B cell (primary cell): ENCODE measurements around the gene DIPK1B. TPM values are rescaled to one million over a fixed set of nuclear protein-coding genes. Genes with fewer than 3 reads are reported as not detected.
A peak's percentile ranks its signal among the peaks of the same experiment; 100 is the strongest.

ENCODE experiments used
- ATAC-seq: fragments of 200-7000 bp; cut with Tn5 transposase; one replicate; pipeline ENCODE4 v1.10.0; 2021; ENCODE audit warnings: low read depth, mild to moderate bottlenecking, moderate number of reproducible peaks, moderate library complexity
- CTCF ChIA-PET: fragments of 350-600 bp; sonication (Branson Sonifier 250); formaldehyde crosslinking; loops from one replicate; lab custom pipeline; 2021; ENCODE audit warnings: antibody characterized with exemption, inconsistent platforms; lab: Charles Lee
- POLR2A ChIA-PET: fragments of 350-600 bp; sonication (Branson Sonifier 250); formaldehyde crosslinking; loops from one replicate; lab custom pipeline; 2021; ENCODE audit warnings: antibody characterized with exemption; lab: Charles Lee
- DNase-seq: peaks from one replicate; pipeline ENCODE4 v3.0.0; 2013
- H2AFZ ChIP-seq: 2 replicates; pipeline ENCODE4 v1.6.1; 2012; ENCODE audit warnings: mild to moderate bottlenecking, low read depth, low read length; ENCODE audit not compliant: insufficient read depth, poor library complexity, severe bottlenecking
- H3K27ac ChIP-seq, 2 donors: 1 replicate in 1 of 2; 2 replicates in 1 of 2; pipeline ENCODE4 v1.5.1; 2012 to 2013; ENCODE audit warnings: low read length in 2 of 2, mild to moderate bottlenecking in 2 of 2, moderate library complexity in 1 of 2
- H3K27me3 ChIP-seq, 4 experiments: fragments of 200-600 bp in 1 of 4; sonication (generic) in 1 of 4; replicated peaks in 1 of 4; 1 replicate in 2 of 4; 2 replicates in 2 of 4; pipeline versions ENCODE4 v1.6.1 to v1.7.0; 2013 to 2016; ENCODE audit warnings: low read length in 3 of 4, mild to moderate bottlenecking in 2 of 4, mixed read lengths in 1 of 4, moderate library complexity in 1 of 4; ENCODE audit not compliant: insufficient read depth in 4 of 4, control insufficient read depth in 3 of 4; ENCODE audit errors: control extremely low read depth in 1 of 4
- H3K36me3 ChIP-seq, 2 experiments: replicated peaks in 1 of 2; 1 replicate in 1 of 2; 2 replicates in 1 of 2; pipeline versions ENCODE4 v1.6.1 to v1.7.1; 2013; ENCODE audit warnings: low read length in 1 of 2; ENCODE audit not compliant: insufficient read depth in 2 of 2, control insufficient read depth in 1 of 2; ENCODE audit errors: control extremely low read depth in 1 of 2, extremely low read depth in 1 of 2
- H3K4me1 ChIP-seq, 2 donors: fragments of 200-600 bp in 1 of 2; sonication (generic) in 1 of 2; 1 replicate in 1 of 2; 2 replicates in 1 of 2; pipeline versions ENCODE4 v1.5.1 to v1.6.1; 2013 to 2017; ENCODE audit warnings: low read length in 2 of 2; ENCODE audit not compliant: control insufficient read depth in 2 of 2, insufficient read depth in 2 of 2
- H3K4me2 ChIP-seq: replicated peaks from 2 replicates; pipeline ENCODE3; 2012; ENCODE audit warnings: mild to moderate bottlenecking, low read depth, low read length; ENCODE audit not compliant: poor library complexity, severe bottlenecking
- H3K4me3 ChIP-seq, 5 experiments: fragments of 200-600 bp in 1 of 5; sonication (generic) in 1 of 5; 1 replicate in 3 of 5; 2 replicates in 2 of 5; pipeline versions ENCODE4 v1.5.1 to v1.7.0; 2011 to 2016; ENCODE audit warnings: low read length in 4 of 5, mild to moderate bottlenecking in 4 of 5, low read depth in 2 of 5, control low read depth in 1 of 5, moderate library complexity in 1 of 5; ENCODE audit not compliant: insufficient read depth in 1 of 5; ENCODE audit errors: control extremely low read depth in 1 of 5, extremely low read depth in 1 of 5
- H3K79me2 ChIP-seq: fragments of 200-600 bp; sonication (generic); one replicate; pipeline ENCODE4 v1.6.0; 2016; ENCODE audit warnings: low read length; ENCODE audit not compliant: control insufficient read depth, insufficient read depth
- H3K9ac ChIP-seq: fragments of 200-600 bp; sonication (generic); 2 replicates; pipeline ENCODE4 v1.6.1; 2017; ENCODE audit warnings: mild to moderate bottlenecking, low read length, moderate library complexity
- H3K9me3 ChIP-seq, 3 donors: one replicate each; pipeline versions ENCODE4 v1.6.1 to v1.7.1; 2013; ENCODE audit warnings: low read length in 2 of 3; ENCODE audit not compliant: control insufficient read depth in 2 of 3, insufficient read depth in 1 of 3; ENCODE audit errors: control extremely low read depth in 1 of 3
- H4K20me1 ChIP-seq: 2 replicates; pipeline ENCODE4 v1.6.0; 2012; ENCODE audit warnings: mild to moderate bottlenecking, low read length; ENCODE audit not compliant: insufficient read depth, control insufficient read depth, poor library complexity, severe bottlenecking
- H3K27ac Mint-ChIP-seq: one replicate; pipeline ENCODE4 v1.8.0; 2021; ENCODE audit warnings: mixed read lengths
- H3K27me3 Mint-ChIP-seq: one replicate; pipeline ENCODE4 v1.8.0; 2021; ENCODE audit warnings: mixed read lengths
- H3K4me1 Mint-ChIP-seq: one replicate; pipeline ENCODE4 v1.8.0; 2021; ENCODE audit warnings: mixed read lengths
- H3K4me3 Mint-ChIP-seq: one replicate; pipeline ENCODE4 v1.8.0; 2021; ENCODE audit warnings: mixed read lengths
- H3K9me3 Mint-ChIP-seq: one replicate; pipeline ENCODE4 v1.8.0; 2022; ENCODE audit warnings: mixed read lengths; ENCODE audit not compliant: insufficient read depth
- CTCF ChIP-seq: fragments of 200-600 bp; IDR thresholded peaks from one replicate; pipeline ENCODE4 v1.8.0; 2022; ENCODE audit warnings: antibody characterized with exemption, mild to moderate bottlenecking
- EZH2 ChIP-seq: IDR thresholded peaks from 2 replicates; pipeline ENCODE4 v1.6.1; 2012; ENCODE audit warnings: borderline replicate concordance, low read depth, mild to moderate bottlenecking, moderate library complexity, low read length; ENCODE audit not compliant: insufficient read depth, poor library complexity, severe bottlenecking
- WGBS: methylation state at CpG from one replicate; pipeline ENCODE4 v1.1.5; 2013; ENCODE audit warnings: missing lambda C conversion rate; ENCODE audit not compliant: insufficient coverage; 5-methylcytosine and 5-hydroxymethylcytosine counted together
- intact Hi-C: fragments of 100-400 bp; cut with micrococcal nuclease; formaldehyde crosslinking; loops from one replicate; pipeline ENCODE4 v1.10.0; 2022
- polyA plus RNA-seq: library from polyadenylated mRNA; depleted of rRNA; stranded (reverse); fragments of >200 nt; gene quantifications from 2 replicates; pipeline ENCODE4 v1.2.3, GENCODE V29; 2012
- total RNA-seq, 2 donors: library from RNA; stranded (reverse); fragments of 120-200 nt in 1 of 2; gene quantifications; 1 replicate in 1 of 2; 2 replicates in 1 of 2; pipeline versions ENCODE4 v1.2.3 to v1.2.4, GENCODE V29; 2013 to 2022

Gene DIPK1B
- total and polyA plus RNA-seq, 2 donors (not counting 1 experiment from before 2014, with no cell fraction given), result 9.6 TPM

DNA sequence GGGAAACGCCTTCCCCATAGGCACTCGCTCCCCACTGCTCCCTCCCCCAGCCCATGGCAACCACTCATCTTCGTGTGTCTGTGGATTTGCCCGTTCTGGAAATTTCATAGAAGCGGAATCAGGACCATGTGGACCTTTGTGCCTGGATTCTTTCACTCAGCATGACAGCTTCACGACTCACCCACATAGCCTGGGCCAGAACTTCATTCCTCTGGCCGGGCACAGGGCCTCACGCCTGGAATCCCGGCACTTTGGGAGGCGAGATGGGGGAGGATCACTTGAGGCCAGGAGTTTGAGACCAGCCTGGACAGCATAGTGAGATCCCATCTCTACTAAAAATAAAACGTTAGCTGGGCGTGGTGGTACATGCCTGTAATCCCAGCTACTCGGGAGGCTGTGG lies 12.1 kb upstream of the DIPK1B start:
- no peak for TF ChIP-seq CTCF
- TF ChIP-seq EZH2, result no peak
- no peaks in the 10 kb centered on the region for H3K36me3 ChIP-seq
- no peaks in the 10 kb centered on the region for H4K20me1 ChIP-seq
- ATAC-seq (no peak), DNase-seq (no peak)
- H3K79me2 ChIP-seq, result no peaks in the 10 kb centered on the region
- Mint-ChIP-seq H3K4me1 (peaks cover 40% of the 10 kb centered on the region), H3K27ac (peak overlapping the region; percentile 90), H3K9me3 (no peaks in the 10 kb centered on the region), H3K4me3 (peak overlapping the region; percentile 87), H3K27me3 (peaks cover 6% of the 10 kb centered on the region)
- no peak overlapping the region for H2AFZ ChIP-seq
- H3K4me2 ChIP-seq, result peak overlapping the region; percentile 91
- H3K9me3 ChIP-seq, result peaks cover 0 to 4% (median 0%) of the 10 kb centered on the region in 3 donors
- H3K27ac ChIP-seq, result no peak overlapping the region
- intact Hi-C loops, result loop anchor here (2.0 kb wide), 1 partner anchor 58 kb away; the partner anchor contains the start of gene LCN8
- 91% methylated on average over 11 of the region's 13 CpGs for WGBS
- peaks cover 31 to 54% of the 10 kb centered on the region in 2 donors for H3K4me1 ChIP-seq
- H3K9ac ChIP-seq, result peak overlapping the region; percentile 65
- peaks cover 0 to 29% (median 7%) of the 10 kb centered on the region in 4 experiments for H3K27me3 ChIP-seq
- ChIA-PET POLR2A (interaction anchor here (0.7 to 2.1 kb wide), 8 partner anchors 12 to 215 kb away, joined by 3 to 20 read pairs (median 6); no protein-coding TSS in a partner anchor), CTCF (interaction anchor here (0.6 to 1.2 kb wide), 3 partner anchors 27 to 49 kb away, joined by 3 to 7 read pairs (median 6); no protein-coding TSS in a partner anchor)
- H3K4me3 ChIP-seq, result peak overlapping the region in 1 of 5 experiments; percentile 19
